Measurements from ENCODE around the gene ATR.
"Not testable (repeated sequence)": the region's sequence is repeated elsewhere in the genome, so short reads cannot be mapped to it uniquely, and the experiment has no call there.

Gene ATR

GRCh38 chr3:142578329-142579223 lies at the start of gene ATR:
Gene ATR, minus strand, starts transcription at chr3:142578733. Its CDS starts 29 bp downstream, at chr3:142578704.
- peak; percentile 86 to 93 for DNase-seq (ENCODE audit: low read depth in 2 of 2)

DNA sequence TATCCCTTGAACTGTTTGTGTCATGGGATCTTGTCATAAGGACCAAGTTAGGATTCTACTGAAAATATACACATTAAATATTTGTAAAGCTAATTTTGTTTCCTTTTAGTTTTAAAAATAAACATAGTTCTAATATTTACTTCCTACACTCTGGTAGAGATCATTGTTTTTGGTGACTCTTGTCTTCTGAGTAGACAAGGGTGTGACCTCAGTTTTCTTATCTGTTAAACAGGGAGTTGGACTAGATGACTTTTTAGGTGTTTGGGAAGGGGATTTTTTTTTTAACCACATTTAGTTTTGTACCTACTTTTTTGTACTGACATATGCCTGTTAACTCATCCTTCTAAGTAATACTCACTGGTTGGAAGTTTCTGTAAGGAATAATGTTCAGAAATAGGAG lies 48.4 kb upstream of the ATR start:
- DNase-seq (ENCODE audit: low read depth in 2 of 2): no peak

DNA sequence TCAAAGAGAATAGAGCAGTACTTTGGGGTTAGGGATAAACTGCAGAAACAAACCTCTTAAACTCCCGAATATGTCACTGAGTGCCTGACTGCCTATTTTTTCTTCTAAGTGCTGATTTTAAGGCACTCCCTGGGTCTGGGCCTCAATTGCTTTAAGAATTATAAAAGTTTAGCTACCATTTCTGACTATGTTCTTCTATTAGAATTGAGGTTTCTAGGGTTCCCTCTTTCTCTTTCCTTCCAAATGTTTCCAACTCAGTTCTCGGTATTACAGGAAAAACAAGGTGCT lies 46.6 kb upstream of the ATR start:
- DNase-seq (ENCODE audit: low read depth in 2 of 2): no peak

DNA sequence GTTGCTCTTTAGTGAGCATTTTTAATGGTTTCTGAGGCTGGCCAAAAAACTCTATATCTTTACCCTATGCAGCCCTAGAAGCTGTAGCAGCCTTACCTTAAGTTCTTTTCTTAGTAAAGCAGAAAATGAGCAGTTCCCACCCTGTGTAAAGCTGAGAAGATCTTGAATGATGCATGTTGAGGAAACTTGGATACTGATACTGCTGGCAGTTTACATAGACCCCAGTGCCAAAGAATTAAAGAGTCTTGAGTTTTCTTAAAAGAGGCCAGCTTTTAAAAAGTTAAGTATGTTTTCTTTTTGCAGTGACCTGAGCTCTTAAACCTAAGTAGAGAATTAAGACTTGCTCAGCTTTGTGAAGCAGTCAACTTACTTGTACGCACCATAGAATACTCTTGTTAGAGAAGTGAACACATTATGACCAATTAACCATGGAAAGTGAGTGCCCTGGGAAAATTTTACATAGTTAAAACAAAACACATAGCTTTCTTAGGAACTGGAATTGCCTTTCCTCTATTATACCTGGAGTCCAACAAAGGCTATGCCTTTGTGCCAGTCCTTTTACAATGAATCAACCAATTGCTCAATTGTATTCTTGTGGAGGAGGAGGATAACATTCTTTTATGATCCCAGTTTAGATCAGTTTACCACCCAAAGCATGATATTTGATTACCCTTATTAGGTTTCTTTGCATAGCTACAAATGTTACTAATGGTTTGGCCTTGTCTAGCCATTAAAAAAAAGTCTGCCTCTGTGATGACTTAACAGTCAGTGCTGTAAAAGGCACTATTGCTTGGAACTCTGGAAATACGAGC lies 46.0 kb upstream of the ATR start:
- no peak for DNase-seq (ENCODE audit: low read depth in 2 of 2)

GRCh38 chr3:142623194-142623593 lies 44.7 kb upstream of the ATR start:
- DNase-seq (ENCODE audit: low read depth in 2 of 2): no peak

- DNase-seq (ENCODE audit: low read depth in 2 of 2): no peak
Measured at GRCh38 chr3:142622405-142622804, 43.9 kb upstream of the ATR start.

- no peak for DNase-seq (ENCODE audit: low read depth in 2 of 2)
Measured at GRCh38 chr3:142618917-142619461, 40.5 kb upstream of the ATR start.

- no peak for DNase-seq (ENCODE audit: low read depth in 2 of 2)
Measured at GRCh38 chr3:142615171-142615570, 36.6 kb upstream of the ATR start.

- no peak for DNase-seq (ENCODE audit: low read depth in 2 of 2)
Measured at GRCh38 chr3:142614059-142614626, 35.6 kb upstream of the ATR start.

GRCh38 chr3:142613491-142613890 lies 35.0 kb upstream of the ATR start:
- no peak for DNase-seq (ENCODE audit: low read depth in 2 of 2)

GRCh38 chr3:142611206-142611605 lies 32.7 kb upstream of the ATR start:
- DNase-seq (ENCODE audit: low read depth in 2 of 2): no peak

- no peak for DNase-seq (ENCODE audit: low read depth in 2 of 2)
Measured at GRCh38 chr3:142609136-142609535, 30.6 kb upstream of the ATR start.

GRCh38 chr3:142608631-142609030 lies 30.1 kb upstream of the ATR start:
- no peak for DNase-seq (ENCODE audit: low read depth in 2 of 2)

DNA sequence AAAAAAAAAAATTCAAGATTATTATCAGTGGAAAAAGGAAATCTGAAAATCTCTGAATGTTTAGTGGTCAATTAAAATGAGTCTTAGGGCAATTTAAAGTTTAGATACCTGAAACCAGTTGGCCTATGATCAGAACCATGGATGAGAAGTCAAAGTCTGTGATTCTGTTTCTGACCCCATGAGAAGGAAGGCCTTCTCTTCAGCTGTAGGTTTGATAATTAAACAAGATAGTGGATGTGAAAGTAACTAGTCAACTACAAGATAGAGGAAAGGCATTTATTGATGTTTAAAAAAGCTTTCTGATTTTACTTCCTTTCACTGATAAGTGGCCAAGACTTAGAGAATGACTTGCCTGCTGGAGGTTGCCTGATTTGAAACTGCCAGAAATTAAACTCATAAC lies 26.4 kb upstream of the ATR start:
- no peak for DNase-seq (ENCODE audit: low read depth in 2 of 2)

GRCh38 chr3:142603386-142603705 lies 24.8 kb upstream of the ATR start:
- not testable (repeated sequence) for DNase-seq (ENCODE audit: low read depth in 2 of 2)

- no peak for DNase-seq (ENCODE audit: low read depth in 2 of 2)
Measured at GRCh38 chr3:142602619-142603385, 24.3 kb upstream of the ATR start.

GRCh38 chr3:142601713-142602112 lies 23.2 kb upstream of the ATR start:
- DNase-seq (ENCODE audit: low read depth in 2 of 2): no peak

DNA sequence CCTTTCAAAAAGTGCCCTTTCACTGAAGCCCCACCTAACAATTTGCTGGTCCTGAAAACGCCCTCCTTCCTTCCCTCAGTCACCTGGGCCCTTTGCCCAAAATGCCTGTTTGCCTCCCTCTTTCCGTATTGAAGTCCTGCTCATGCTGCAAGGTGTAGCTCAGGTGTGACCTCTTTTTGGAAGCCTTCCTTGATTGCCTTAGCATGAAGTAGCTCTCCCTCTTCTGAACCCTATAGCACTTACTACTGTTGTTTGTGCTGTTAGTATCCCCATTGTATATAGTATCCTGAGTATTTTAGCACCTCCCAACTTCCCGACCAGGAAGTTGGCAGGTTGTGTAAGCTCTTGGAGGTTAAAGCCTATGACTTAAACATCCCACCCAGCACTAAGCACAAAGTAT lies 19.4 kb upstream of the ATR start:
- DNase-seq (ENCODE audit: low read depth in 2 of 2): no peak

DNA sequence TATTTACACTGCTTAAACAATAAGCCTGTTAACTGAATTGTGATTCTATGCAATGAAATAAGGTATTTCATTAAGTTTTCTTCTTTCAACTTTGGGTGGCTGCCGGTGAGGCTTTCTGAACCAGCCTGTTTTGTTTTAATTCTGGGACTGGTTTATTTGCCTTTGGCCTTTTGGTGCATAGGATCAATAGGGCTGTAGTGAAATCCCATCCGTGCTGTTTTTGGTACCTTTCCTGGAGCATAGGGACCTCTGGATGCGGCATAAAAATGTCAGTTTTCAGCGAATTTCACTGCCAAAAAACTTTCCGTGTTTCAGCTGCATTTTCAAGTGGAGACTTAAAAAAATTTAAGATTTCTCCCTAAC lies 18.2 kb upstream of the ATR start:
- no peak for DNase-seq (ENCODE audit: low read depth in 2 of 2)

GRCh38 chr3:142595951-142596725 lies 17.6 kb upstream of the ATR start, which contains the start of gene PLS1:
Gene PLS1, plus strand, starts transcription at chr3:142596393. Its CDS starts 67,845 bp downstream, at chr3:142664238.
- peak; percentile 55 to 78 for DNase-seq (ENCODE audit: low read depth in 2 of 2)

GRCh38 chr3:142595581-142595950 lies 17.0 kb upstream of the ATR start:
- DNase-seq (ENCODE audit: low read depth in 2 of 2): no peak
